CD8-positive, alpha-beta memory T cell (primary cell): ENCODE data around the gene CEP112. TPM values are rescaled to one million over a fixed set of nuclear protein-coding genes. Genes with fewer than 3 reads are reported as not detected.

ENCODE experiments used
- CTCF ChIA-PET: fragments of 350-600 bp; sonication (Branson Sonifier 250); formaldehyde crosslinking; loops from one replicate; lab custom pipeline; 2021; ENCODE audit warnings: antibody characterized with exemption; lab: Charles Lee
- POLR2A ChIA-PET: fragments of 350-600 bp; sonication (Branson Sonifier 250); formaldehyde crosslinking; loops from one replicate; lab custom pipeline; 2021; ENCODE audit warnings: antibody characterized with exemption; lab: Charles Lee
- DNase-seq, 5 donors: peaks; one replicate each; pipeline versions ENCODE4 v3.0.0 to v3.0.0-alpha.2; 2020 to 2022; ENCODE audit warnings: mixed read lengths in 1 of 5
- H3K27ac ChIP-seq: one replicate; pipeline ENCODE4 v1.7.0; 2013; ENCODE audit warnings: low read depth, mild to moderate bottlenecking, low read length, moderate library complexity
- H3K27me3 ChIP-seq: 2 replicates; pipeline ENCODE4 v1.7.0; 2013; ENCODE audit warnings: low read length, mild to moderate bottlenecking; ENCODE audit not compliant: insufficient read depth, poor library complexity, severe bottlenecking
- H3K36me3 ChIP-seq: 2 replicates; pipeline ENCODE4 v1.7.0; 2013; ENCODE audit warnings: mild to moderate bottlenecking, low read length, moderate library complexity; ENCODE audit not compliant: insufficient read depth
- H3K4me1 ChIP-seq: 2 replicates; pipeline ENCODE4 v1.7.0; 2013; ENCODE audit warnings: mild to moderate bottlenecking, low read length, moderate library complexity; ENCODE audit not compliant: insufficient read depth
- H3K4me3 ChIP-seq: 2 replicates; pipeline ENCODE4 v1.7.0; 2013; ENCODE audit warnings: mild to moderate bottlenecking, low read length
- H3K9me3 ChIP-seq: 2 replicates; pipeline ENCODE4 v1.7.0; 2013; ENCODE audit warnings: mild to moderate bottlenecking, low read length
- H3K27ac Mint-ChIP-seq, 8 donors: one replicate each; pipeline ENCODE4 v1.8.0; 2020 to 2021; ENCODE audit warnings: mixed read lengths in 8 of 8, mild to moderate bottlenecking in 6 of 8, inconsistent platforms in 3 of 8, moderate library complexity in 3 of 8
- H3K27me3 Mint-ChIP-seq, 2 donors: one replicate each; pipeline ENCODE4 v1.8.0; 2020 to 2021; ENCODE audit warnings: mixed read lengths in 2 of 2, mild to moderate bottlenecking in 1 of 2, moderate library complexity in 1 of 2
- H3K36me3 Mint-ChIP-seq, 3 donors: one replicate each; pipeline ENCODE4 v1.8.0; 2020 to 2021; ENCODE audit warnings: mixed read lengths in 3 of 3, inconsistent platforms in 1 of 3, mild to moderate bottlenecking in 1 of 3
- H3K4me1 Mint-ChIP-seq, 3 donors: one replicate each; pipeline ENCODE4 v1.8.0; 2020 to 2021; ENCODE audit warnings: mixed read lengths in 3 of 3, inconsistent platforms in 1 of 3, mild to moderate bottlenecking in 1 of 3
- H3K4me3 Mint-ChIP-seq, 7 donors: one replicate each; pipeline ENCODE4 v1.8.0; 2020 to 2021; ENCODE audit warnings: mixed read lengths in 7 of 7, mild to moderate bottlenecking in 6 of 7, moderate library complexity in 4 of 7, inconsistent platforms in 2 of 7
- H3K9me3 Mint-ChIP-seq, 5 donors: one replicate each; pipeline ENCODE4 v1.8.0; 2020 to 2022; ENCODE audit warnings: mixed read lengths in 5 of 5, mild to moderate bottlenecking in 3 of 5, moderate library complexity in 2 of 5, inconsistent platforms in 1 of 5
- polyA plus RNA-seq: library from polyadenylated mRNA; unstranded; fragments of 300-500 nt; fragmentation: Illumina TruSeq; gene quantifications from one replicate; pipeline ENCODE4 v1.2.3, GENCODE V29; 2021
- total RNA-seq, 2 experiments: library from RNA; stranded (reverse); gene quantifications; one replicate each; pipeline ENCODE4 v1.2.3, GENCODE V29; 2021

The CEP112 gene
- total and polyA plus RNA-seq, 3 experiments from 2014 or later, result 0.64 to 4.5 (median 3.0) TPM

GRCh38 chr17:66183529-66183928 is 8.4 kb downstream of the CEP112 start:
- Histone ChIP-seq H3K9me3 (no peaks in the 10 kb centered on the region), H3K4me1 (no peaks in the 10 kb centered on the region), H3K36me3 (no peaks in the 10 kb centered on the region), H3K4me3 (no peak overlapping the region), H3K27ac (no peak overlapping the region), H3K27me3 (no peaks in the 10 kb centered on the region)
- Mint-ChIP-seq H3K9me3 (no peaks in the 10 kb centered on the region), H3K27me3 (peaks cover 0 to 4% of the 10 kb centered on the region in 2 donors), H3K27ac (no peak overlapping the region), H3K36me3 (peaks cover 3 to 12% (median 3%) of the 10 kb centered on the region in 3 donors), H3K4me3 (no peak overlapping the region), H3K4me1 (peaks cover 0 to under 1% (median 0%) of the 10 kb centered on the region in 3 donors)
- ChIA-PET POLR2A (no interaction called here), CTCF (no interaction called here)
- DNase-seq, result no peak

- no peak overlapping the region for H3K27ac ChIP-seq
- H3K4me1 ChIP-seq, result no peaks in the 10 kb centered on the region
- H3K27me3 ChIP-seq, result no peaks in the 10 kb centered on the region
- no peak overlapping the region for H3K4me3 Mint-ChIP-seq
- H3K4me1 Mint-ChIP-seq, result no peaks in the 10 kb centered on the region
- no peaks in the 10 kb centered on the region for H3K9me3 Mint-ChIP-seq
- H3K27me3 Mint-ChIP-seq, result no peaks in the 10 kb centered on the region
- H3K9me3 ChIP-seq, result no peaks in the 10 kb centered on the region
- DNase-seq, result no peak
- no peak overlapping the region for H3K4me3 ChIP-seq
- ChIA-PET CTCF (no interaction called here), POLR2A (no interaction called here)
- H3K27ac Mint-ChIP-seq, result no peak overlapping the region
- peaks cover 3 to 7% (median 3%) of the 10 kb centered on the region in 3 donors for H3K36me3 Mint-ChIP-seq
- no peaks in the 10 kb centered on the region for H3K36me3 ChIP-seq
Observed at GRCh38 chr17:66178642-66179041, 13.3 kb downstream of the CEP112 start.

GRCh38 chr17:66177048-66177447 is 14.9 kb downstream of the CEP112 start:
- no peaks in the 10 kb centered on the region for H3K27me3 ChIP-seq
- no peaks in the 10 kb centered on the region for H3K36me3 ChIP-seq
- CTCF ChIA-PET, result no interaction called here
- H3K27ac Mint-ChIP-seq, result no peak overlapping the region
- H3K27me3 Mint-ChIP-seq, result no peaks in the 10 kb centered on the region
- H3K4me1 Mint-ChIP-seq, result no peaks in the 10 kb centered on the region
- H3K36me3 Mint-ChIP-seq, result peaks cover 0 to 3% (median 2%) of the 10 kb centered on the region in 3 donors
- POLR2A ChIA-PET, result no interaction called here
- H3K9me3 Mint-ChIP-seq, result no peaks in the 10 kb centered on the region
- H3K27ac ChIP-seq, result no peak overlapping the region
- no peak overlapping the region for H3K4me3 ChIP-seq
- DNase-seq, result no peak
- H3K4me3 Mint-ChIP-seq, result no peak overlapping the region
- no peaks in the 10 kb centered on the region for H3K9me3 ChIP-seq
- no peaks in the 10 kb centered on the region for H3K4me1 ChIP-seq

- H3K4me1 ChIP-seq, result no peaks in the 10 kb centered on the region
- no peaks in the 10 kb centered on the region for H3K27me3 ChIP-seq
- H3K36me3 ChIP-seq, result no peaks in the 10 kb centered on the region
- Mint-ChIP-seq H3K36me3 (no peaks in the 10 kb centered on the region), H3K4me1 (no peaks in the 10 kb centered on the region), H3K9me3 (no peaks in the 10 kb centered on the region), H3K27me3 (no peaks in the 10 kb centered on the region), H3K4me3 (no peak overlapping the region), H3K27ac (no peak overlapping the region)
- no peak for DNase-seq
- POLR2A ChIA-PET, result no interaction called here
- H3K27ac ChIP-seq, result no peak overlapping the region
- no peak overlapping the region for H3K4me3 ChIP-seq
- CTCF ChIA-PET, result no interaction called here
- H3K9me3 ChIP-seq, result no peaks in the 10 kb centered on the region
Observed at GRCh38 chr17:66175892-66176291, 16.0 kb downstream of the CEP112 start.

GRCh38 chr17:66172691-66173223 is 19.2 kb downstream of the CEP112 start:
- no peaks in the 10 kb centered on the region for H3K9me3 ChIP-seq
- Mint-ChIP-seq H3K36me3 (no peaks in the 10 kb centered on the region), H3K9me3 (no peaks in the 10 kb centered on the region), H3K4me1 (no peaks in the 10 kb centered on the region), H3K4me3 (no peak overlapping the region), H3K27me3 (no peaks in the 10 kb centered on the region), H3K27ac (no peak overlapping the region)
- no peaks in the 10 kb centered on the region for H3K4me1 ChIP-seq
- H3K36me3 ChIP-seq, result no peaks in the 10 kb centered on the region
- ChIA-PET CTCF (interaction anchor here (0.8 kb wide), 1 partner anchor 879 kb away, joined by 3 read pairs; no protein-coding TSS in a partner anchor), POLR2A (no interaction called here)
- no peak overlapping the region for H3K27ac ChIP-seq
- H3K4me3 ChIP-seq, result no peak overlapping the region
- no peak for DNase-seq
- no peaks in the 10 kb centered on the region for H3K27me3 ChIP-seq

- H3K27me3 ChIP-seq, result no peaks in the 10 kb centered on the region
- H3K27ac ChIP-seq, result no peak overlapping the region
- Mint-ChIP-seq H3K4me1 (no peaks in the 10 kb centered on the region), H3K36me3 (no peaks in the 10 kb centered on the region), H3K9me3 (no peaks in the 10 kb centered on the region), H3K27ac (peak overlapping the region in 1 of 8 donors; percentile 6), H3K27me3 (no peaks in the 10 kb centered on the region), H3K4me3 (no peak overlapping the region)
- ChIA-PET POLR2A (no interaction called here), CTCF (no interaction called here)
- H3K4me1 ChIP-seq, result no peaks in the 10 kb centered on the region
- no peaks in the 10 kb centered on the region for H3K9me3 ChIP-seq
- no peak overlapping the region for H3K4me3 ChIP-seq
- H3K36me3 ChIP-seq, result no peaks in the 10 kb centered on the region
- DNase-seq, result no peak
Observed at GRCh38 chr17:66172144-66172543, 19.8 kb downstream of the CEP112 start.

GRCh38 chr17:66171692-66172091 is 20.2 kb downstream of the CEP112 start:
- no peaks in the 10 kb centered on the region for H3K27me3 ChIP-seq
- H3K4me1 Mint-ChIP-seq, result no peaks in the 10 kb centered on the region
- H3K27me3 Mint-ChIP-seq, result no peaks in the 10 kb centered on the region
- ChIA-PET CTCF (no interaction called here), POLR2A (no interaction called here)
- no peak for DNase-seq
- no peaks in the 10 kb centered on the region for H3K9me3 Mint-ChIP-seq
- no peaks in the 10 kb centered on the region for H3K9me3 ChIP-seq
- no peak overlapping the region for H3K4me3 Mint-ChIP-seq
- no peaks in the 10 kb centered on the region for H3K36me3 ChIP-seq
- H3K27ac ChIP-seq, result no peak overlapping the region
- H3K27ac Mint-ChIP-seq, result peak overlapping the region in 1 of 8 donors; percentile 6
- H3K4me3 ChIP-seq, result no peak overlapping the region
- no peaks in the 10 kb centered on the region for H3K36me3 Mint-ChIP-seq
- H3K4me1 ChIP-seq, result no peaks in the 10 kb centered on the region

GRCh38 chr17:66171172-66171571 is 20.8 kb downstream of the CEP112 start:
- H3K27ac ChIP-seq, result no peak overlapping the region
- ChIA-PET CTCF (no interaction called here), POLR2A (no interaction called here)
- H3K36me3 Mint-ChIP-seq, result no peaks in the 10 kb centered on the region
- no peaks in the 10 kb centered on the region for H3K36me3 ChIP-seq
- no peaks in the 10 kb centered on the region for H3K27me3 Mint-ChIP-seq
- no peaks in the 10 kb centered on the region for H3K9me3 ChIP-seq
- no peaks in the 10 kb centered on the region for H3K9me3 Mint-ChIP-seq
- H3K4me3 Mint-ChIP-seq, result no peak overlapping the region
- no peaks in the 10 kb centered on the region for H3K4me1 Mint-ChIP-seq
- H3K27me3 ChIP-seq, result no peaks in the 10 kb centered on the region
- no peak overlapping the region for H3K4me3 ChIP-seq
- H3K4me1 ChIP-seq, result no peaks in the 10 kb centered on the region
- no peak overlapping the region for H3K27ac Mint-ChIP-seq
- no peak for DNase-seq
